ENCODE results near the gene USP32.

DNA sequence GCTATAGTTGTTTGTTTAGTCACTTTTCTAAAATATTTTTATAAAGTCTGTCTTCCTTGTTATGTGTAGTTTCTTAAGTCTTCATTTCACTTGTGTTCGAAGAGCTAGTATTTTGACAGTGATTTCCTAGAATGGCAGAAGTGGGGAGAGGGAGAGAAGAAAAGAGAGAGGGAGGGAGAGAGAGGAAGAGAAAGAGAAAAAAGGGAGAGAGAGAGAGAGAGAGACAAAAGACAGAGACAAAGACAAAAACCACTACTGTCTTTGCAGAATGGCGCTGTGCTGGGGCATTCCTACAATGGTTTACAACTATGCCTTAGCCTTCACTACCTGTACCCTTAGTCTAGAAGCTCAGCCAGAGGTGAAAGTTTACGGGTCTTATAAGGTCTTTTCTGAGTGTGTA, 151.6 kb downstream of the USP32 start:
- TF ChIP-seq POLR2A (IDR thresholded peaks at IDR 0.05; ENCODE audit: low read depth, low read length) (no peak), CEBPB (IDR thresholded peaks at IDR 0.05; ENCODE audit: borderline replicate concordance in 1 of 2, low read depth in 2 of 2, low read length in 2 of 2) (no peak), ATF7 (IDR thresholded peaks at IDR 0.05; ENCODE audit: low read depth) (no peak), POLR2AphosphoS5 (IDR thresholded peaks at IDR 0.05; ENCODE audit: low read length) (no peak)
- TF ChIP-seq, protein P1, sequence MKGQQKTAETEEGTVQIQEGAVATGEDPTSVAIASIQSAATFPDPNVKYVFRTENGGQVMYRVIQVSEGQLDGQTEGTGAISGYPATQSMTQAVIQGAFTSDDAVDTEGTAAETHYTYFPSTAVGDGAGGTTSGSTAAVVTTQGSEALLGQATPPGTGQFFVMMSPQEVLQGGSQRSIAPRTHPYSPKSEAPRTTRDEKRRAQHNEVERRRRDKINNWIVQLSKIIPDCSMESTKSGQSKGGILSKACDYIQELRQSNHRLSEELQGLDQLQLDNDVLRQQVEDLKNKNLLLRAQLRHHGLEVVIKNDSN (IDR thresholded peaks at IDR 0.05; ENCODE audit: borderline replicate concordance, extremely low read length, insufficient read depth, low read depth, low read length), result no peak

All from GM12878 (cell line).